H1 (cell line): ENCODE measurements around the gene PTTG2. TPM values are rescaled to one million over a fixed set of nuclear protein-coding genes. Genes with fewer than 3 reads are reported as not detected.

ENCODE experiments used
- CTCF ChIA-PET: fragments of 300-600 bp; sonication (Branson Sonifier 250); formaldehyde crosslinking; loops from one replicate; lab custom pipeline; 2021; ENCODE audit not compliant: partially characterized antibody; lab: Charles Lee
- POLR2A ChIA-PET: fragments of 300-600 bp; sonication (Branson Sonifier 250); formaldehyde crosslinking; loops from one replicate; lab custom pipeline; 2021; ENCODE audit warnings: inconsistent platforms; ENCODE audit not compliant: partially characterized antibody; lab: Charles Lee
- DNase-seq, 2 experiments: peaks; one replicate each; pipeline versions ENCODE4 v3.0.0 to v3.0.0-alpha.2; 2010 to 2022; ENCODE audit warnings: low spot score in 2 of 2, low read depth in 1 of 2, mixed read lengths in 1 of 2
- FAIRE-seq: peaks from 2 replicates; lab custom pipeline; 2011; peaks lifted over from hg19 to GRCh38; lab: Jason Lieb, UNC
- H2AFZ ChIP-seq: 2 replicates; pipeline ENCODE4 v1.8.1; 2012; ENCODE audit warnings: low read length, inconsistent platforms
- H2AK5ac ChIP-seq: 2 replicates; pipeline ENCODE4 v1.6.1; 2013; ENCODE audit warnings: low read depth, low read length
- H2BK120ac ChIP-seq: replicated peaks from 2 replicates; pipeline ENCODE3; 2013; ENCODE audit warnings: low read depth, low read length, inconsistent platforms
- H2BK12ac ChIP-seq: 2 replicates; pipeline ENCODE4 v1.6.1; 2013; ENCODE audit warnings: low read depth, low read length
- H2BK15ac ChIP-seq: 2 replicates; pipeline ENCODE4 v1.6.1; 2013; ENCODE audit warnings: low read length
- H2BK20ac ChIP-seq: 2 replicates; pipeline ENCODE4 v1.6.1; 2013; ENCODE audit warnings: low read length
- H2BK5ac ChIP-seq: 2 replicates; pipeline ENCODE4 v1.6.1; 2013; ENCODE audit warnings: low read depth, low read length
- H3K14ac ChIP-seq: 2 replicates; pipeline ENCODE4 v1.6.1; 2013; ENCODE audit warnings: inconsistent platforms; ENCODE audit not compliant: insufficient read length
- H3K18ac ChIP-seq: 2 replicates; pipeline ENCODE4 v1.6.1; 2013; ENCODE audit warnings: low read length; ENCODE audit errors: extremely low read depth
- H3K23ac ChIP-seq: 2 replicates; pipeline ENCODE4 v1.6.1; 2013; ENCODE audit warnings: inconsistent platforms; ENCODE audit not compliant: insufficient read length
- H3K23me2 ChIP-seq: 2 replicates; pipeline ENCODE4 v1.6.1; 2013; ENCODE audit warnings: low read depth, low read length
- H3K27ac ChIP-seq: 2 replicates; pipeline ENCODE4 v1.6.1; 2011; ENCODE audit warnings: low read depth, low read length, inconsistent platforms
- H3K27me3 ChIP-seq, 4 experiments: replicated peaks in 1 of 4; 1 replicate in 1 of 4; 2 replicates in 3 of 4; pipeline versions ENCODE4 v1.6.1 to v1.8.1; 2011 to 2013; ENCODE audit warnings: low read length in 3 of 4, mild to moderate bottlenecking in 3 of 4, inconsistent platforms in 2 of 4, mixed read lengths in 2 of 4, moderate library complexity in 1 of 4; ENCODE audit not compliant: control insufficient read depth in 3 of 4, insufficient read depth in 3 of 4; ENCODE audit errors: extremely low read depth in 1 of 4
- H3K36me3 ChIP-seq, 4 experiments: 2 replicates each; pipeline versions ENCODE4 v1.6.1 to v1.8.1; 2011 to 2013; ENCODE audit warnings: mild to moderate bottlenecking in 4 of 4, low read length in 3 of 4, moderate library complexity in 2 of 4, control low read depth in 1 of 4, inconsistent platforms in 1 of 4; ENCODE audit not compliant: insufficient read depth in 4 of 4, control insufficient read depth in 2 of 4
- H3K4ac ChIP-seq: replicated peaks from 2 replicates; pipeline ENCODE3; 2013; ENCODE audit warnings: low read length, low read depth, mixed read lengths, inconsistent platforms; ENCODE audit not compliant: insufficient read length
- H3K4me1 ChIP-seq, 4 experiments: replicated peaks in 1 of 4; 1 replicate in 1 of 4; 2 replicates in 3 of 4; pipeline versions ENCODE4 v1.6.1 to v1.8.1; 2011 to 2013; ENCODE audit warnings: low read length in 3 of 4, inconsistent platforms in 2 of 4, mixed read lengths in 1 of 4; ENCODE audit not compliant: insufficient read depth in 4 of 4, control insufficient read depth in 3 of 4
- H3K4me2 ChIP-seq, 2 experiments: 2 replicates each; pipeline versions ENCODE4 v1.6.1 to v1.8.1; 2011 to 2013; ENCODE audit warnings: low read depth in 2 of 2, low read length in 2 of 2, control low read depth in 1 of 2, inconsistent platforms in 1 of 2, mild to moderate bottlenecking in 1 of 2; ENCODE audit not compliant: insufficient read depth in 1 of 2
- H3K4me3 ChIP-seq, 4 experiments: fragments of 200-600, 300-600 bp in 1 of 4; sonication (generic), shearing (Covaris generic), sonication (Bioruptor Twin) in 1 of 4; 2 replicates each; pipeline versions ENCODE4 v1.5.1 to v1.8.1; 2011 to 2016; ENCODE audit warnings: low read length in 4 of 4, low read depth in 3 of 4, control low read depth in 2 of 4, inconsistent platforms in 2 of 4, mild to moderate bottlenecking in 2 of 4, mixed read lengths in 1 of 4, moderate library complexity in 1 of 4; ENCODE audit not compliant: insufficient read depth in 2 of 4; ENCODE audit errors: extremely low read depth in 1 of 4
- H3K56ac ChIP-seq: replicated peaks from 2 replicates; pipeline ENCODE3; 2013; ENCODE audit warnings: low read depth, mild to moderate bottlenecking, mixed read lengths, low read length, inconsistent platforms; ENCODE audit not compliant: insufficient read length
- H3K79me1 ChIP-seq: 2 replicates; pipeline ENCODE4 v1.6.1; 2013; ENCODE audit warnings: low read depth, low read length, control low read depth
- H3K79me2 ChIP-seq, 2 experiments: 2 replicates each; pipeline versions ENCODE4 v1.6.1 to v1.8.1; 2012 to 2013; ENCODE audit warnings: low read length in 2 of 2, mild to moderate bottlenecking in 2 of 2, inconsistent platforms in 1 of 2; ENCODE audit not compliant: insufficient read depth in 2 of 2, control insufficient read depth in 1 of 2
- H3K9ac ChIP-seq, 4 experiments: replicated peaks in 1 of 4; 1 replicate in 1 of 4; 2 replicates in 3 of 4; pipeline versions ENCODE4 v1.6.1 to v1.8.1; 2011 to 2013; ENCODE audit warnings: low read depth in 3 of 4, low read length in 3 of 4, control low read depth in 2 of 4, mild to moderate bottlenecking in 2 of 4, moderate library complexity in 2 of 4, inconsistent platforms in 1 of 4; ENCODE audit errors: extremely low read depth in 1 of 4
- H3K9me3 ChIP-seq, 2 experiments: 2 replicates each; pipeline versions ENCODE4 v1.6.1 to v1.8.1; 2012 to 2013; ENCODE audit warnings: mild to moderate bottlenecking in 2 of 2, moderate library complexity in 2 of 2, control low read depth in 1 of 2, inconsistent platforms in 1 of 2, low read depth in 1 of 2, low read length in 1 of 2, mixed read lengths in 1 of 2; ENCODE audit not compliant: insufficient read depth in 2 of 2
- H4K20me1 ChIP-seq, 2 experiments: replicated peaks in 1 of 2; 2 replicates each; pipeline versions ENCODE3 to v1.8.1; 2011 to 2013; ENCODE audit warnings: inconsistent platforms in 2 of 2, low read length in 2 of 2, mild to moderate bottlenecking in 1 of 2; ENCODE audit not compliant: insufficient read depth in 2 of 2, control insufficient read depth in 1 of 2
- H4K5ac ChIP-seq: 2 replicates; pipeline ENCODE4 v1.6.1; 2013; ENCODE audit warnings: low read length, low read depth, mixed read lengths, inconsistent platforms; ENCODE audit not compliant: insufficient read length
- H4K8ac ChIP-seq: 2 replicates; pipeline ENCODE4 v1.8.0; 2013; ENCODE audit warnings: mild to moderate bottlenecking, moderate library complexity, low read length, inconsistent platforms; ENCODE audit not compliant: insufficient read depth; ENCODE audit errors: extremely low read depth
- H4K91ac ChIP-seq: replicated peaks from 2 replicates; pipeline ENCODE3; 2013; ENCODE audit warnings: low read length, mixed read lengths, inconsistent platforms; ENCODE audit not compliant: insufficient read length
- HDAC6 ChIP-seq: IDR thresholded peaks from one replicate; pipeline ENCODE4 v1.7.1; 2012; ENCODE audit warnings: low read depth, mild to moderate bottlenecking, inconsistent platforms, low read length, moderate library complexity
- WGBS, 2 experiments: shearing (Covaris generic) in 1 of 2; methylation state at CpG; one replicate each; pipeline versions ENCODE4 v1.1.6 to v1.1.7; 2013 to 2015; ENCODE audit warnings: low lambda C conversion rate in 2 of 2, mixed read lengths in 2 of 2, inconsistent platforms in 1 of 2, low coverage in 1 of 2, missing lambda C conversion rate in 1 of 2; ENCODE audit not compliant: insufficient replicate concordance in 2 of 2, insufficient coverage in 1 of 2, insufficient read length in 1 of 2; ENCODE audit errors: extremely low coverage in 1 of 2, missing lambda C conversion rate in 1 of 2; 5-methylcytosine and 5-hydroxymethylcytosine counted together
- polyA plus RNA-seq, 7 experiments: library from polyadenylated mRNA; depleted of rRNA in 3 of 7; stranded (reverse) in 5 of 7; unstranded in 2 of 7; fragments of >200 nt in 5 of 7; fragments of 200-250 nt in 2 of 7; gene quantifications; 1 replicate in 5 of 7; 2 replicates in 1 of 7; 4 replicates in 1 of 7; pipeline versions ENCODE4 v1.2.1 to v1.2.3, GENCODE V29; 2011 to 2013; ENCODE audit warnings: missing spikeins in 2 of 7, mixed read lengths in 2 of 7
- total RNA-seq: library from RNA; stranded (reverse); fragmentation: NEBNext Ultra II Directional; extraction: Animal tissue kit (Norgen Biotek cat#: 25700); gene quantifications from 2 replicates; pipeline ENCODE4 v1.2.1, GENCODE V29; 2021

The PTTG2 gene
- total and polyA plus RNA-seq, 2 of the 8 experiments (the other 6 are each of a cell fraction or from before 2014, with no cell fraction given), result not detected

- Histone ChIP-seq H3K18ac (no peak overlapping the region), H2BK120ac (no peak overlapping the region), H3K4me1 (no peaks in the 10 kb centered on the region), H3K23me2 (no peaks in the 10 kb centered on the region), H2BK15ac (no peak overlapping the region), H3K79me1 (no peaks in the 10 kb centered on the region; the same call in 1 of the 2 replicates), H3K27ac (no peak overlapping the region), H4K91ac (no peak overlapping the region), H4K8ac (no peak overlapping the region), H2AFZ (no peak overlapping the region), H3K14ac (no peak overlapping the region), H3K36me3 (no peaks in the 10 kb centered on the region), H3K9ac (no peak overlapping the region), H2AK5ac (no peak overlapping the region), H4K5ac (no peak overlapping the region), H3K4ac (no peak overlapping the region), H3K4me2 (no peak overlapping the region), H4K20me1 (no peaks in the 10 kb centered on the region), H3K27me3 (no peaks in the 10 kb centered on the region), H2BK5ac (no peak overlapping the region), H3K23ac (no peak overlapping the region), H2BK20ac (no peak overlapping the region), H3K56ac (no peak overlapping the region), H3K79me2 (no peaks in the 10 kb centered on the region), H2BK12ac (no peak overlapping the region), H3K4me3 (no peak overlapping the region), H3K9me3 (no peaks in the 10 kb centered on the region)
- no peak for DNase-seq
- CTCF ChIA-PET, result interaction anchor here (1.4 kb wide), 1 partner anchor 33 kb away, joined by 3 read pairs; no protein-coding TSS in a partner anchor
- POLR2A ChIA-PET, result no interaction called here
- WGBS, 2 experiments, result 97% methylated on average over 8 of the region's 8 CpGs; no CpG with 5 or more reads in 1 of the 2 experiments
- FAIRE-seq, result no peak
- TF ChIP-seq HDAC6, result no peak
Measured at GRCh38 chr4:37934096-37934495, 26.1 kb upstream of the PTTG2 start.
